Hypothalamus (tissue), 51 donors: Measurements from ENCODE around the gene PLA2G5.

Source experiments
- DNase-seq, 51 donors: peaks; one replicate each; lab custom pipeline; 2025; lab: John Stamatoyannopoulos, UW

Gene PLA2G5

GRCh38 chr1:20063861-20064292 lies 6.1 kb upstream of the PLA2G5 start:
- DNase-seq: no peak

DNA sequence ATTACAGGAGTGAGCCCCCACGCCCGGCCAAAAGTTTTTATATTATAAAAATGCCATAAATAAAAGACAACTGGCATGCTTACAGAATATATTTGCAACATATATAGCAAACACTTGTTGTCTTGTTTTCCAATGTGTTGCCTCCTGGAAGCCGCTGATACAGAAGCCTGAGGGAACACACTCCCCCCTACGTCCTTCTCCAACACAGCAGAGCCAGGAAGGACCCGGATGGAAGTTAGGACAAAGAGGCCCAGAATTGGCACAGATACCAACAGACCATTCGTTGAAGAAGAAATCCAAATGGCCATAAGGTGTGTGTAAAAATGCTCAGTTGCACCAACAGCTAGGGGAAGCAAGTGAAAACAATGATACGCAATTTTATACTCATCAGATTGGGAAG lies 1.3 kb upstream of the PLA2G5 start:
- DNase-seq: no peak

DNA sequence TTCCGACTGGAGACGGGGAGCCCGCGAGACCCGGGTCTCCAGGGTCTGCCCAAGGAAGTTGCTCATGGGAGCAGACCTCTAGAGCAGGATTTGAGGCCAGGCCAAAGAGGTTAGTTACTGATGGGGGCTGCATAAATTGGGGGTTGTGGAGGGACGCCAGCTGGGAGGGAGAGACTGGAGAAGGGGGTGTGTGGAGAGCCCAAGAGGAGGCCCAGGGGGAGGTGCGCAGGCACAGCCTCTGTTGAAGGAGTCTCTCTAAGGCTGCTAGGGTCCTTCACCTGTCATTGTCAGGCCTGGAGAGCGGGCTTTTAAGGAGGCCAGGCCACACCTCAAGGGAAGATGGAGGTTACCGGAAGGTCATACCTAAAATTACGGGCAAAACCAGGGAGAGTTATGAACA lies 363 bp downstream of the PLA2G5 start:
- DNase-seq: no peak

GRCh38 chr1:20071416-20071815 lies 1.4 kb downstream of the PLA2G5 start:
- no peak for DNase-seq

- DNase-seq: no peak
Observed at GRCh38 chr1:20072771-20073170, 2.8 kb downstream of the PLA2G5 start.

DNA sequence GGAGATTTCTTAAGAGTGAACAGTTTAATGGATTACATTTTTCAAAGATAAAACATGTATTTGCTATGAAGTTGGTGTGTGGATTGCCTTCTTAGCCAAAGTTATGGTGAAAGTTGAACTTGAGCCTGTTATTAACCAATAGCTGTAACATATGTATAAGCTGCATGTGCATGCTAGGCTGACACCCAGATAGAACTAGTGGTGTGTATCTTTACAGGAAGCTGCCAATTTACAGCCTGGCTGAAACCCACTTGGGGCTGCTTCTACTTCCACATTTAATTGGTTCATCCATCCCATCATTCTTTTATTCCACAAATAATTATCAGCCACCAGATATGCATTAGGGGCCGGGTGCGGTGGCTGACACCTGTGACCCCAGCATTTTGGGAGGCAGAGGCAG lies 3.3 kb downstream of the PLA2G5 start:
- no peak for DNase-seq

- peak in 1 of 51 donors; percentile 14 for DNase-seq
Observed at GRCh38 chr1:20074055-20074724, 4.2 kb downstream of the PLA2G5 start.

GRCh38 chr1:20074725-20075171 lies 4.8 kb downstream of the PLA2G5 start:
- DNase-seq: no peak

DNA sequence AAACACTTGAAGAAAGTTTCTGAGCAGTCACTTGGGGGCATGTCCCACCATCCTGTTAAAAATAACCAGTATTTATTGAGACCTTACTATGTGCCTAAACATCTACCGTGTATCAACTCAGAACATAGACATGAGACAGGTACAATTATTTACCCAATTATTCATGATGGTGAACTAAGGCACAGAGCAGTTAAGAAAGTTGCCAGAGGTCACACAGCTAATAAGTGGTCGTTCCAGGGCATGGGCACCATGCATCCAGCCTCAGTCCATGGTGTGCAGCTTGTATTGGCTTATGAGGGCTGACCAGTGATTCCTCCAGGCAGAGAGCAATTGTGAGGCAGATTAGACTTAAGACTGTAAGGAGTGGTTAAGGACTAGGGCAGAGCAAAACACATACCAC lies 5.4 kb downstream of the PLA2G5 start:
- DNase-seq: no peak

DNA sequence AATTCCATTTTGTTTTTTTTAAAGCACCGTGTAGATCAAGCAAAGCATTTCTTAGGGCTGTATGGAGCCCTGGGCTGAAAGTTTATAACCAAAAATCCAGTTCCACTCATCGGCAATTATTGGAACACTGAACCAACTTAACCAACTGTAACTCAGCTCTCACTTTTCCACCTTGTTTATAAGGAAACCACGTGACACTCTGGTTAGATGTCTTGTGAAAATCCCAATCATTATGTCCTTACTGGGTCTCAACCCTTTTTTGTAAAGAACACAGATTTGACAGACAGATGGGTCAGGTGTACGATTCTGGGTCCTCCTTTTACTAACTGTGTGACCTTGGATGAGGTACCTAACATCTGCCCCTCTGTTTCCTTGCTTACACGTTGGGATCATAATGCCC lies 6.2 kb downstream of the PLA2G5 start:
- no peak for DNase-seq

DNA sequence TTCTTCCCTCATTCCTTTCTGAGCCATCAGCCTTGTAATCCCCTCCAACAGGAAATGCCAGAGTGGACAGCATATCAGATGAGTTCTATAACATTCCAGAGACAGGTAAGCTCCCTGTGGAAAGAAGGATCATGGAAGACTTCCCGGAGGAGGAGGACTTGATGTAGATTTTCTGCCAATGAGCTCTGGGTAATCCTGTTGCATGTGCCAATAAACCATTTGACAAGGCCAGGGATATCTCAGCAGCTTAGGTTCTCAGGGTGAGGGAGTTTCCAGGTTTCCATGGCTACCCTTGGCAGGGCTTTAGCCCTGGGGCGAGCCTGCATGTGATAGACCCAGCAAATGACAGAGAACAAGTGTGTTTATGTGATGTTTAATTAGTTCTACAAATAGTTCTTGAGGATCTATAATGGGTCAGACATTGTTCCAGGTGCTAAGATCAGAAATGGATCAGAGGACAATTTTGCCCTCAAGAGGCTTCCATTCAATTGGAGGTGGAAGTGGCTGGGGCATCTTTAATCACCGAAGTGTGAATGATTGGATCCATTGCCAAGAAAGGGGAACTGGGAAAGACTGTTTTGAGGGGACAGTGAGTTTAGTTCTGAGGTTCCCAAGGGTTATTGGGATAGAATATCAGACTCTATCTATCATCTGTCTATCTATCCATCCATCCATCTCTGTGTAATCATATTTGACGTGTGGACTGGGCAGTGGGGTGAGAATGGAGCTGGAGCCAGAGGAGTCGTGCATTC lies 6.9 kb downstream of the PLA2G5 start:
- no peak for DNase-seq

GRCh38 chr1:20078171-20078651 lies 8.2 kb downstream of the PLA2G5 start:
- peak in 1 of 51 donors; percentile 14 for DNase-seq

- no peak for DNase-seq
Observed at GRCh38 chr1:20078711-20079110, 8.7 kb downstream of the PLA2G5 start.

GRCh38 chr1:20079661-20080305 lies 9.8 kb downstream of the PLA2G5 start:
- DNase-seq: no peak

DNA sequence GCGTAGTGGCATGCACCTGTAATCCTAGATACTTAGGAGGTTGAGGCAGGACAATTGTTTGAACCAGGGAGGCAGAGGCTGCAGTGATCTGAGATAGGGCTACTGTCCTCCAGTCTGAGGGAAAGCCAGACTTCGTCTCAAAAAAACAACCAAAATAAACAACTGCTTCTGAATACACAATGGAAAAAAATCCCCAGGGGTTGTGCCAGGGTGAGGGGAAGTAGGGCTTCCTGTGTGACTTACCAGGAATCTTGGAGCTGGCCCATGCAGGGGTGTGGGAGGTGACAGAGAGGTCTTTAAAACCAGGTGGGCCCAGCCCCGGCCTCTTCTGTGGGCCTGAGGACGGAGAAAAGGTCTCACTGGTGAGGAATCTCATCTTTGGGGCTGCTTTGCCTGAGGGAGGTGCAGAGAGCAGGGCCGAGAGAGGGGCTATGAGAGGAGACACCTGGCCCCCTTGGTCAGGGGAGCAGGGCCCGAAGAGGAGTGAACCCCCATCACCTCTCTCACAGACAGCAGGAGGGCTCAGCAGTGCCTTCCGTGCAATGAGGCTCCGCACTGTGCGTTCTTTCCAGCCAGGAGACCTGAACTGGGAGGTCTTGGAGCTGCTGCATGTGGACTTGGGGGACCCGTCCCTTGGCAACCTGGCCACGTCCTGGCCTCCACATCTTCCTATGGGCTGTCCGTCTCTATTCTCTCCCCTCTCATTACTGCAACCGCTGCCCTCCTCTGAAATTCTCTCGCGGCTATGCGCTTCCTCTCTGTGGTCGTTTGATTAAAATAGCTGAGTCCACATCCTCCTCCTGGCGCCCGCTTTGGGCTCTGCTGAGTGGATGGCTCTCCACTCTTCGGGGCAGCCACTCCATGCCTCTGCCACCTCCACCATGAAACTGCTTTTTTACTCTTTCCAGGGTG lies 10.7 kb downstream of the PLA2G5 start:
- peak in 5 of 51 donors; percentile 4 to 23 (median 5) for DNase-seq

- DNase-seq: no peak
Observed at GRCh38 chr1:20081353-20081810, 11.4 kb downstream of the PLA2G5 start.

GRCh38 chr1:20082772-20083171 lies 12.8 kb downstream of the PLA2G5 start:
- no peak for DNase-seq

DNA sequence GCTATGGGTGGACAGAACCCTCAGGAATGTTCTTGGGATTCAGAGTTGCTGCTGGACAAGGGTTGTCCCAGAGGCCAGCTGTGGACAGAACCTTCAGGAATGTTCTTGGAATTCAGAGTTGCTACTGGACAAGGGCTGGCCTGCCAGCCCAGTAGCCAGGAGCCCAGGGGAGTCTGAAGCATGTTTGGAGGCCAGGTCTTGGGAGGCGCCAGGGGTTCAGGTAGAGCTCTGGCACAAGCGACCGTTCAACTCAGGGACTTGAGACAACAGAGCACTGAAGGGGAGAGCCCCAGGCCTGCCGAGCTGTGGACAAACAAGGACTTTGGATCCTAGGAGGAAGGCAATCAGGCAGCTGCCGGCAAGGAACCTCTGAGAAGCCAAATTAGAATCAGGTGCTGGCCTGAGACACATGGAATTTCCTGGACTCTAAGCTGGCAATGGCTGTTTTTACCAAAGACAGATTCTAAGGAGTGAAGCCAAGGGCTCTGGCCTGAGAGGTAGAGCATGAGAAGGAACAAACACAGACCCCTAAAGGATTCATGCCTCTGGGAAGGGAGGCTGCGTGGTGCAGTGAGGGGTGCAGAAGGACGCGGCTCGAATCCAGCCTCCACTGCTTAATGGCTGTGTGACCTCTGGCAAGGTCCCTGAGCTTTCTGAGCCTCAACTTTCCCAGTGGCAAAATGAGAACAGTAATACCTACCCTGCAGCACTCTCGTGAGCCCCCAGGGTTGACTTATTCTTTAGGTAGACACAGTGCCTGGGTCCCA lies 13.4 kb downstream of the PLA2G5 start:
- DNase-seq: no peak

DNA sequence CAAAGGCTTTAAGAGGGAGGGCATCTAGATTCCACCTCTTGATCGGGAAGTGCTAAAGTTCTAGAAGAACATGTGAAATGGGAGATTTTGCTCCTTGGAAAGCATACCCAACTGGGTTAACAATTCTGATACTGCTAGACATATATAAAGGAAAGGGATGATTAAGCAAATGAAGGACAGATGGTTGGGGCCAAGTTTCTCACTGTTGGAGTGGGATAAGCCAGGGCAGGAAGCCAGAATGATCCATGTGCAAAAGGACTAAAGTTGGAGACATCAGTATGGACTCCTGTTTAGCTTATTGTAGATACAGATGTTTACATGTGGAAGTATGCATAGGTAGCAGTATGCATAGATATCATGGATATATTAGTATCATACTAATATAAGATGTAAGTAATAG lies 16.8 kb downstream of the PLA2G5 start:
- no peak for DNase-seq

DNA sequence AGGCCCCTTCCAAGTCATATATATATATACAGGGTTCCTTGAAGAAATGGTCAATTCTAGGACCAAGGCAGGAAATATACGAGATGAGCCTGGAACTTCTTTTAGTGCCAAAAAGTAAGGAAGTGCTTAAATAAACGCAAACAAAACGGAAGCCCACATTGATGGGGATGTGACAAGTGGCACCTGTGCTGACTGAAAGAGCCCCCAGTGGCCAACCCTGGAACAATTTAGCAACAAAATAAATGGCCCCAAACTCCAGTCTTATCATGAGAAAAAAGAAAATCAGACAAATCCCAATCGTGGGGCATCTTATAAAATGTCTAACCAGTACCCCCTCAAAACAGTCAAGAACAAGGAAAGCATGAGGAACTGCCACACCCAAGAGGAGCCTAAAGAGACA lies 17.7 kb downstream of the PLA2G5 start:
- no peak for DNase-seq
